IgD-negative memory B cell (primary cell): ENCODE measurements around the gene CIB2. TPM values are rescaled to one million over a fixed set of nuclear protein-coding genes. Genes with fewer than 3 reads are reported as not detected.

Source experiments
- H3K27ac Mint-ChIP-seq, 3 donors: one replicate each; pipeline ENCODE4 v1.8.0; 2020 to 2022; ENCODE audit warnings: mild to moderate bottlenecking in 3 of 3, mixed read lengths in 3 of 3, moderate library complexity in 1 of 3
- H3K27me3 Mint-ChIP-seq: one replicate; pipeline ENCODE4 v1.8.0; 2021; ENCODE audit warnings: mixed read lengths
- H3K36me3 Mint-ChIP-seq: one replicate; pipeline ENCODE4 v1.8.0; 2020; ENCODE audit warnings: mild to moderate bottlenecking, mixed read lengths
- H3K4me1 Mint-ChIP-seq, 3 donors: one replicate each; pipeline ENCODE4 v1.8.0; 2020 to 2022; ENCODE audit warnings: mixed read lengths in 3 of 3, mild to moderate bottlenecking in 1 of 3
- H3K4me3 Mint-ChIP-seq, 4 donors: one replicate each; pipeline ENCODE4 v1.8.0; 2020 to 2022; ENCODE audit warnings: mild to moderate bottlenecking in 4 of 4, mixed read lengths in 4 of 4, moderate library complexity in 3 of 4
- H3K9me3 Mint-ChIP-seq, 3 donors: one replicate each; pipeline ENCODE4 v1.8.0; 2020 to 2021; ENCODE audit warnings: mixed read lengths in 3 of 3, mild to moderate bottlenecking in 1 of 3
- polyA plus RNA-seq: library from polyadenylated mRNA; unstranded; fragments of 300-500 nt; fragmentation: Illumina TruSeq; gene quantifications from one replicate; pipeline ENCODE4 v1.2.3, GENCODE V29; 2021

CIB2 gene
- polyA plus RNA-seq, 1 donor from 2014 or later = 5.7 TPM

- peak overlapping the region in 1 of 4 donors; percentile 32 for H3K4me3 Mint-ChIP-seq
- H3K27me3 Mint-ChIP-seq = peaks cover 1% of the 10 kb centered on the region
- H3K27ac Mint-ChIP-seq = no peak overlapping the region
- no peaks in the 10 kb centered on the region for H3K9me3 Mint-ChIP-seq
- H3K36me3 Mint-ChIP-seq = peaks cover 4% of the 10 kb centered on the region
- H3K4me1 Mint-ChIP-seq = peaks cover 5 to 7% (median 7%) of the 10 kb centered on the region in 3 donors
Observed at GRCh38 chr15:78133801-78134200, 2.6 kb upstream of the CIB2 start.

- Mint-ChIP-seq H3K27ac (peak overlapping the region in 2 of 3 donors; percentile 88 to 94), H3K9me3 (no peaks in the 10 kb centered on the region), H3K36me3 (peaks cover 2% of the 10 kb centered on the region), H3K27me3 (no peaks in the 10 kb centered on the region), H3K4me1 (peaks cover 5 to 7% (median 7%) of the 10 kb centered on the region in 3 donors), H3K4me3 (peak overlapping the region; percentile 78 to 91 (median 84))
Observed at GRCh38 chr15:78130466-78131294, 565 bp downstream of the CIB2 start.

- Mint-ChIP-seq H3K9me3 (no peaks in the 10 kb centered on the region), H3K4me3 (peak overlapping the region; percentile 78 to 91 (median 84)), H3K4me1 (peaks cover 5 to 7% (median 7%) of the 10 kb centered on the region in 3 donors), H3K27me3 (no peaks in the 10 kb centered on the region), H3K27ac (peak overlapping the region in 2 of 3 donors; percentile 3 to 84), H3K36me3 (peaks cover 2% of the 10 kb centered on the region)
Observed at GRCh38 chr15:78129751-78130287, 1.4 kb downstream of the CIB2 start.

- H3K4me3 Mint-ChIP-seq = peak overlapping the region in 1 of 4 donors; percentile 46
- peaks cover 5 to 7% (median 7%) of the 10 kb centered on the region in 3 donors for H3K4me1 Mint-ChIP-seq
- H3K9me3 Mint-ChIP-seq = no peaks in the 10 kb centered on the region
- no peaks in the 10 kb centered on the region for H3K36me3 Mint-ChIP-seq
- H3K27me3 Mint-ChIP-seq = no peaks in the 10 kb centered on the region
- peak overlapping the region in 2 of 3 donors; percentile 27 to 67 for H3K27ac Mint-ChIP-seq
Observed at GRCh38 chr15:78129077-78129750, 2.0 kb downstream of the CIB2 start.

GRCh38 chr15:78127882-78128281 is 3.4 kb downstream of the CIB2 start:
- Mint-ChIP-seq H3K36me3 (no peaks in the 10 kb centered on the region), H3K9me3 (no peaks in the 10 kb centered on the region), H3K4me1 (peaks cover 5 to 7% (median 7%) of the 10 kb centered on the region in 3 donors), H3K27me3 (no peaks in the 10 kb centered on the region), H3K27ac (peak overlapping the region in 1 of 3 donors; percentile 23), H3K4me3 (peak overlapping the region in 1 of 4 donors; percentile 46)

- Mint-ChIP-seq H3K4me3 (no peak overlapping the region), H3K27me3 (no peaks in the 10 kb centered on the region), H3K9me3 (no peaks in the 10 kb centered on the region), H3K27ac (no peak overlapping the region), H3K4me1 (peaks cover 0 to 3% (median 0%) of the 10 kb centered on the region in 3 donors), H3K36me3 (no peaks in the 10 kb centered on the region)
Observed at GRCh38 chr15:78125267-78125666, 6.0 kb downstream of the CIB2 start.

- H3K27ac Mint-ChIP-seq = no peak overlapping the region
- no peaks in the 10 kb centered on the region for H3K4me1 Mint-ChIP-seq
- H3K36me3 Mint-ChIP-seq = no peaks in the 10 kb centered on the region
- no peaks in the 10 kb centered on the region for H3K9me3 Mint-ChIP-seq
- no peak overlapping the region for H3K4me3 Mint-ChIP-seq
- H3K27me3 Mint-ChIP-seq = no peaks in the 10 kb centered on the region
Observed at GRCh38 chr15:78120523-78120922, 10.7 kb downstream of the CIB2 start.

GRCh38 chr15:78112551-78112950 is 18.7 kb downstream of the CIB2 start:
- Mint-ChIP-seq H3K9me3 (no peaks in the 10 kb centered on the region), H3K27me3 (no peaks in the 10 kb centered on the region), H3K27ac (no peak overlapping the region), H3K4me3 (peak overlapping the region in 1 of 4 donors; percentile 86), H3K4me1 (peaks cover 0 to 4% (median 0%) of the 10 kb centered on the region in 3 donors), H3K36me3 (no peaks in the 10 kb centered on the region)

- Mint-ChIP-seq H3K27me3 (no peaks in the 10 kb centered on the region), H3K27ac (no peak overlapping the region), H3K36me3 (no peaks in the 10 kb centered on the region), H3K4me3 (no peak overlapping the region), H3K9me3 (no peaks in the 10 kb centered on the region), H3K4me1 (peaks cover 0 to 4% (median 0%) of the 10 kb centered on the region in 3 donors)
Observed at GRCh38 chr15:78111788-78112187, 19.5 kb downstream of the CIB2 start.

- H3K4me1 Mint-ChIP-seq = peaks cover 0 to 4% (median 0%) of the 10 kb centered on the region in 3 donors
- no peak overlapping the region for H3K4me3 Mint-ChIP-seq
- H3K36me3 Mint-ChIP-seq = no peaks in the 10 kb centered on the region
- no peaks in the 10 kb centered on the region for H3K9me3 Mint-ChIP-seq
- no peaks in the 10 kb centered on the region for H3K27me3 Mint-ChIP-seq
- H3K27ac Mint-ChIP-seq = no peak overlapping the region
Observed at GRCh38 chr15:78110916-78111475, 20.2 kb downstream of the CIB2 start.

- H3K4me3 Mint-ChIP-seq = peak overlapping the region in 1 of 4 donors; percentile 33
- no peak overlapping the region for H3K27ac Mint-ChIP-seq
- H3K36me3 Mint-ChIP-seq = no peaks in the 10 kb centered on the region
- H3K4me1 Mint-ChIP-seq = peaks cover 0 to 7% (median 0%) of the 10 kb centered on the region in 3 donors
- H3K27me3 Mint-ChIP-seq = no peaks in the 10 kb centered on the region
- H3K9me3 Mint-ChIP-seq = no peaks in the 10 kb centered on the region
Observed at GRCh38 chr15:78110096-78110495, 21.1 kb downstream of the CIB2 start.

- Mint-ChIP-seq H3K4me1 (peaks cover 0 to 7% (median 0%) of the 10 kb centered on the region in 3 donors), H3K9me3 (no peaks in the 10 kb centered on the region), H3K27me3 (no peaks in the 10 kb centered on the region), H3K27ac (no peak overlapping the region), H3K36me3 (no peaks in the 10 kb centered on the region), H3K4me3 (no peak overlapping the region)
Observed at GRCh38 chr15:78109156-78109555, 22.1 kb downstream of the CIB2 start.

GRCh38 chr15:78108300-78109084 is 22.8 kb downstream of the CIB2 start:
- Mint-ChIP-seq H3K27ac (no peak overlapping the region), H3K36me3 (no peaks in the 10 kb centered on the region), H3K4me1 (peaks cover 0 to 4% (median 2%) of the 10 kb centered on the region in 3 donors), H3K4me3 (no peak overlapping the region), H3K9me3 (no peaks in the 10 kb centered on the region), H3K27me3 (no peaks in the 10 kb centered on the region)

- no peaks in the 10 kb centered on the region for H3K27me3 Mint-ChIP-seq
- no peaks in the 10 kb centered on the region for H3K9me3 Mint-ChIP-seq
- no peak overlapping the region for H3K4me3 Mint-ChIP-seq
- H3K4me1 Mint-ChIP-seq = peaks cover 0 to 4% (median 2%) of the 10 kb centered on the region in 3 donors
- no peak overlapping the region for H3K27ac Mint-ChIP-seq
- no peaks in the 10 kb centered on the region for H3K36me3 Mint-ChIP-seq
Observed at GRCh38 chr15:78107471-78107870, 23.8 kb downstream of the CIB2 start.
